Activated naive CD8-positive, alpha-beta T cell (primary cell): ENCODE results near the gene F7.

Experiments
- H3K27ac Mint-ChIP-seq: one replicate; pipeline ENCODE4 v1.8.0; 2021; ENCODE audit warnings: mixed read lengths
- H3K27me3 Mint-ChIP-seq: one replicate; pipeline ENCODE4 v1.8.0; 2021; ENCODE audit warnings: mixed read lengths
- H3K36me3 Mint-ChIP-seq: one replicate; pipeline ENCODE4 v1.8.0; 2021; ENCODE audit warnings: mixed read lengths
- H3K4me1 Mint-ChIP-seq: one replicate; pipeline ENCODE4 v1.8.0; 2021; ENCODE audit warnings: low read depth, mixed read lengths
- H3K4me3 Mint-ChIP-seq: one replicate; pipeline ENCODE4 v1.8.0; 2021; ENCODE audit warnings: mild to moderate bottlenecking, mixed read lengths
- H3K9me3 Mint-ChIP-seq: one replicate; pipeline ENCODE4 v1.8.0; 2021; ENCODE audit warnings: low read depth, mixed read lengths

Gene F7

DNA sequence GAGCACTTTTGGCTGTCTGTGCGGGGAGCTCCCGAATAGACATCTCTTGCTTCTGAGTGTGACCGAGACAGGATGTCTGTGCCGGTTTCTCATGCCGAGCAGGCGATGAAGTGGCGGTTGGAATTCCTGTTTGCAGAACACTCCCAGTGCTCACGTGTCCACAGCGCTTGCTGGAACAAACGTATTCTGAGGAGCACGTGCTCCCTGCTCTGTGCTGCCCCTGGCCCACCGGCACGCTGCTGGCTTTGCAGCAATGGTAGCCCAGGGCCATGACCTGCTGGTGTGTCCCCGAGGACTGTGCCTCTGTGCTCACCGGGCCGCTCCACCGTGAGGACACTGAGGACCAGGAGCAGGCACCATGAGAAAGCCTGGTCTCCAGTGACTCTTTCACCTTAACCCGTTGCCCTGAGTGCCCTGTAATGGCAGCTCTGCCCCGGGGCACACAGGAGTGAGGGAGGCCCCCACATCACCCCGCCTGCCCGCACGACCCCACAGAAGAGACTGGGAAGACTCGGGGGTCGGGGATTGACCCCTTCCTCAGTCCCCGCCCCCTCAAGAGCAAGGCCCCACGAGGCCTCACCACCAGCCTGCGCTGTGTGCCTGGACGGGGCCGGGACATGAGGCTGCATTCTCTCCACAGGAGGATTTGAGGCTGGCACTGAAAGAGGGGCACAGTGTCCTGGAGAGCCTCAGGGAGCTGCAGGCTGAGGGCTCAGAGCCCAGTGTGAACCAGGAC, 40.0 kb upstream of the F7 start:
- Mint-ChIP-seq H3K27ac (no peak overlapping the region), H3K27me3 (no peaks in the 10 kb centered on the region), H3K9me3 (no peaks in the 10 kb centered on the region), H3K4me1 (no peaks in the 10 kb centered on the region), H3K36me3 (peaks cover 4% of the 10 kb centered on the region), H3K4me3 (no peak overlapping the region)

- Mint-ChIP-seq H3K4me1 (no peaks in the 10 kb centered on the region), H3K36me3 (peaks cover 6% of the 10 kb centered on the region), H3K4me3 (no peak overlapping the region), H3K9me3 (no peaks in the 10 kb centered on the region), H3K27ac (no peak overlapping the region), H3K27me3 (no peaks in the 10 kb centered on the region)
Observed at GRCh38 chr13:113066142-113066455, 39.5 kb upstream of the F7 start.

- peaks cover 11% of the 10 kb centered on the region for H3K36me3 Mint-ChIP-seq
- no peak overlapping the region for H3K4me3 Mint-ChIP-seq
- H3K27me3 Mint-ChIP-seq: no peaks in the 10 kb centered on the region
- H3K4me1 Mint-ChIP-seq: no peaks in the 10 kb centered on the region
- H3K9me3 Mint-ChIP-seq: no peaks in the 10 kb centered on the region
- no peak overlapping the region for H3K27ac Mint-ChIP-seq
Observed at GRCh38 chr13:113066746-113067145, 38.8 kb upstream of the F7 start.

DNA sequence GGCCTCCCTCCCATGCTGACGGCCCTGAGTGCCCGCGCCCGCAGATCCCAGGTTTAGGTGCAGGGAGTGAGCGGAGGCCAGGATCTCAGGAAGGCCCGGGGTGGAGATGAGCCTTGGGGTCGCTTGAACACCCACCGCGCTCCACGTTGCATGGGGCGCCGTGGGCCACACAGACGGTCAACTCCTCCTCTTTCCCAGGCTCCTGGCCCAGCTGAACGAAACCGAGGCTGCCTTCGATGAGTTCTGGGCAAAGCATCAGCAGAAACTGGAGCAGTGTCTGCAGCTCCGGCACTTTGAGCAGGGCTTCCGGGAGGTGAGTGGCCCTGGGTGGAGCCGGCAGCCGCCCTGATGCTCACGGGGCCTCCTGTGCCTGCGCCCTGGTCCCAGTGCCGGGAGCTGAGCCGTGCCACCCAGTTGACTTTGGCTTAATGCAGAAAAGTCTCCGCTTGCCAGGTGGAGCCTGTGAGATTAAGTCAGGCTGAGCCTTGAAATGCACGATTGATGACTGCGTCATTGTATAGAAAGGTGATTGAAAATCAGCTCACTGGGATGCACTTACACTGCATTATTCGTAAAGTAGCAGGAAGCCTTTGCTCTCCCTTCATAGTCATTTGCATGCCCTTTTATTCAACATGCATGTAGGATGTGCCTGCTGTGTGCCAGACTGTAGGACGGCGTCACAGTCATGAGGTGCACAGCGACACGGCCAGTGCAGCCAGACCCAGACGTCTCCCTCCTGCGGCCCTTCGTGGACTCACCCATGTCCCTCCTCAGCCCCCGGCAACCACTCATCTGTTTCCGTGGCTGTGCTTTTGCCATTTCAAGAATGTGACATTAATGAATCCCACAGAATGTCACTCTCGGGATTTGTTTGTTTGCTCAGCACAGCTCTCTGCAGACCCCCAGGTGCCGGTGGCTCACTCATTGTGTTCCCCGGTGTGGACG, 35.5 kb upstream of the F7 start:
- H3K27me3 Mint-ChIP-seq: no peaks in the 10 kb centered on the region

GRCh38 chr13:113070855-113071254, 34.7 kb upstream of the F7 start:
- Mint-ChIP-seq H3K27ac (no peak overlapping the region), H3K27me3 (no peaks in the 10 kb centered on the region), H3K9me3 (no peaks in the 10 kb centered on the region), H3K4me3 (no peak overlapping the region), H3K4me1 (no peaks in the 10 kb centered on the region), H3K36me3 (peaks cover 18% of the 10 kb centered on the region)

More for the DNA sequence above, 35.5 kb upstream of the F7 start:
- peaks cover 18% of the 10 kb centered on the region for H3K36me3 Mint-ChIP-seq
- H3K27ac Mint-ChIP-seq: no peak overlapping the region
- H3K4me3 Mint-ChIP-seq: no peak overlapping the region
- H3K4me1 Mint-ChIP-seq: no peaks in the 10 kb centered on the region
- no peaks in the 10 kb centered on the region for H3K9me3 Mint-ChIP-seq

DNA sequence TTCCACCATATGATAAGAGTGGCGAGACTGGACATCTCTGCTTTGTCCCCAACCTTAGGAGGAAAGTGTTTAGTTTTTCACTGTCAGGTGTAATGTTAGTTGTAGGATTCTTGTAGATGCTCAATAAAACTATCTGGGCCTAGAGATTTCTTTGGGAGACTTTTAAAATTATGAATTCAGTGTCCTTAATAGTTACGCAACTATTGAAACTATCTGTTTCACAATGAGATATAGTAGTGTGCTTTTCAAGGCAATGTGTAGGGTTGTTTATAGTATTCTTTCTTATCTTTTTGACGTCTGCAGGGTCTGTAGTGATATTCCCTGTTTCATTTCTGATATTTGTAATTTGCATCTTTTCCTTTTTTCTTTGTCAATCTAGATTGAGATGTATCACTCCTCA, 33.2 kb upstream of the F7 start:
- peaks cover 18% of the 10 kb centered on the region for H3K36me3 Mint-ChIP-seq
- no peak overlapping the region for H3K4me3 Mint-ChIP-seq
- H3K27ac Mint-ChIP-seq: no peak overlapping the region
- no peaks in the 10 kb centered on the region for H3K4me1 Mint-ChIP-seq
- H3K27me3 Mint-ChIP-seq: no peaks in the 10 kb centered on the region
- H3K9me3 Mint-ChIP-seq: no peaks in the 10 kb centered on the region

- Mint-ChIP-seq H3K4me1 (no peaks in the 10 kb centered on the region), H3K4me3 (no peak overlapping the region), H3K27ac (no peak overlapping the region), H3K27me3 (no peaks in the 10 kb centered on the region), H3K9me3 (no peaks in the 10 kb centered on the region), H3K36me3 (peaks cover 18% of the 10 kb centered on the region)
Observed at GRCh38 chr13:113073942-113074341, 31.6 kb upstream of the F7 start.

- Mint-ChIP-seq H3K27ac (no peak overlapping the region), H3K4me1 (no peaks in the 10 kb centered on the region), H3K9me3 (no peaks in the 10 kb centered on the region), H3K36me3 (peaks cover 18% of the 10 kb centered on the region), H3K4me3 (no peak overlapping the region), H3K27me3 (no peaks in the 10 kb centered on the region)
Observed at GRCh38 chr13:113074401-113074800, 31.2 kb upstream of the F7 start.

DNA sequence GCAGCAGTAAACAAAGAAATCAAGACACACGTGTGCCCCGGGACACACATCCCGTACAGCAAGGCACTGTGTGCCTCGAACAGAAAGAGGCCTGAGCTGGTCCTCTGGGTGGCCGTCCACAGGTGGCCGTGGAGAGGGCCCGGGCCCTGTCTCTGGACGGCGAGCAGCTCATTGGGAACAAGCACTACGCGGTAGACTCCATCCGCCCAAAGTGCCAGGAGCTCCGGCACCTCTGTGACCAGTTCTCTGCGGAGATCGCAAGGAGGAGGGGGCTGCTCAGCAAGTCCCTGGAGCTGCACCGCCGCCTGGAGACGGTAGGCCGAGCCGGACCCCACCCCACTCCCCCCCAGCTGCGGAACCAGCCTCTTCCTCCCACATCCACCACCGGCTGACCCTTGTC, 30.7 kb upstream of the F7 start:
- Mint-ChIP-seq H3K36me3 (peaks cover 18% of the 10 kb centered on the region), H3K4me1 (no peaks in the 10 kb centered on the region), H3K9me3 (no peaks in the 10 kb centered on the region), H3K4me3 (no peak overlapping the region), H3K27ac (no peak overlapping the region), H3K27me3 (no peaks in the 10 kb centered on the region)

DNA sequence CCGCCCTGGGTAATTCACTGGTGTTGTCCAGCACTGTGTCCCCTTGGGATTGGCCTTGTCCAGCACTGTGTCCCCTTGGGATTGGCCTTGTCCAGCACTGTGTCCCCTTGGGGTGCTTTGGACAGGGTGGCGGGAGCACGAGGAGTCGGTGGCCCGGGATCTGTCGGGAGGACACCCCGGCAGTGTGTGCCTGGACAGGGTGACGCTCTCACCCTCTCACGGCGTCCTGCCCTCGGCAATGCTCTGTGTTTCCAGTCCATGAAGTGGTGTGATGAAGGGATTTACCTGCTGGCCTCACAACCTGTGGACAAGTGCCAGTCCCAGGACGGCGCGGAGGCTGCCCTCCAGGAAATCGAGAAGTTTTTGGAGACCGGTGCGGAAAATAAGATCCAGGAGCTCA, 29.9 kb upstream of the F7 start:
- no peaks in the 10 kb centered on the region for H3K27me3 Mint-ChIP-seq
- H3K9me3 Mint-ChIP-seq: no peaks in the 10 kb centered on the region
- peaks cover 16% of the 10 kb centered on the region for H3K36me3 Mint-ChIP-seq
- H3K4me3 Mint-ChIP-seq: no peak overlapping the region
- H3K4me1 Mint-ChIP-seq: no peaks in the 10 kb centered on the region
- no peak overlapping the region for H3K27ac Mint-ChIP-seq

- Mint-ChIP-seq H3K27ac (no peak overlapping the region), H3K36me3 (peaks cover 8% of the 10 kb centered on the region), H3K4me1 (no peaks in the 10 kb centered on the region), H3K9me3 (no peaks in the 10 kb centered on the region), H3K4me3 (no peak overlapping the region), H3K27me3 (no peaks in the 10 kb centered on the region)
Observed at GRCh38 chr13:113076681-113077401, 28.8 kb upstream of the F7 start.

- H3K36me3 Mint-ChIP-seq: peaks cover 5% of the 10 kb centered on the region
- no peaks in the 10 kb centered on the region for H3K9me3 Mint-ChIP-seq
- no peak overlapping the region for H3K4me3 Mint-ChIP-seq
- H3K27me3 Mint-ChIP-seq: no peaks in the 10 kb centered on the region
- H3K4me1 Mint-ChIP-seq: no peaks in the 10 kb centered on the region
- H3K27ac Mint-ChIP-seq: no peak overlapping the region
Observed at GRCh38 chr13:113077566-113077952, 28.0 kb upstream of the F7 start.

- Mint-ChIP-seq H3K9me3 (no peaks in the 10 kb centered on the region), H3K4me1 (no peaks in the 10 kb centered on the region), H3K27me3 (no peaks in the 10 kb centered on the region), H3K36me3 (peaks cover under 1% of the 10 kb centered on the region), H3K4me3 (no peak overlapping the region), H3K27ac (no peak overlapping the region)
Observed at GRCh38 chr13:113077953-113078901, 27.4 kb upstream of the F7 start.
